Activated CD4-positive, alpha-beta T cell treated with anti-CD3 and anti-CD28 coated beads for 4 hours (primary cell): ENCODE measurements around the gene POLR2J.
A peak's percentile ranks its signal among the peaks of the same experiment; 100 is the strongest.
"Not testable (repeated sequence)": the region's sequence is repeated elsewhere in the genome, so short reads cannot be mapped to it uniquely, and the experiment has no call there.

Source experiments
- DNase-seq, 2 donors: peaks; one replicate each; pipeline ENCODE4 v3.0.0-alpha.2; 2020

The POLR2J gene

DNA sequence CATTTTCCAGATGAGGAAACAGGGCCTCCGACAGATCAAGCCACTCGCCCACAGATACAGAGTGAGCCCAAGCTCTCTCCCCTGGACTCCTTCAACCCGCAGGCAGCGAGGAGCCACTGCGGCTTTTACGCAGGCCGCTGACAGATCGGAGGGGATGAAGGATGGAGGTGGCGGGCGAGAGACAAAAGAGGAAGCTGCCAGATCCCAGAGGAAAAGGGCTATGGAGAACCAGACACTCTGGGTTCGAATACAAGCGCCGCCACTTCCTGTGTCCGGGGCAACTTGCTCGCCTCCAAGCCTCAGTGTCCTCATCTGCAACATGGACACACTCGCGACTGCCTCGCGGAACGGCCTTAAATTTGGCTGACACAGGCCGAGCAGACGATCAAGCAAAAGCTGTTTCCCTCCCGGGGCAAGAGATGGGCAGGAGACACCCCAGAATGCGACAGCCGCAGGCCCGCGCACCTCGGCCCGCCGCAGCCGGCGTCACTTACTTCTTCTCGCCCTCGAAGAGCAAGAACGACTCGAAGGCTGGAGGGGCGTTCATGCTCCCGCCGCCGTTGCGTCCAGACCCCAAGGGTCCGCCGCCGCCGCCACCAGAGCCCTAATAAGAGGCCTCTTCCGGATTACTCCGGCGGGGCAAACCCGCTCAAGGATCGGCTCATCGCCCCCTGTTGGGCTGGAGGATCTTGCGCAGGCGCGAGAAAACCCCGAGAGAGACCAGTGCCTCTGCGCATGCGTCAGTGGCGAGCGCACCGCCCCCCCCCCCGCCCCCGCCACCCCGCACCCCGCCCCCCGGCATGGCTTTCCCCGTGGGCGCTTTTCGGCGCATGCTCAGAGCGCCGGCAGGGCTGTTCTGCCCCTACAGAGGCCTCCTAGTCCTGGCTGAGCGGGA is at the start of gene POLR2J:
TSS of gene POLR2J (minus strand) at position 609 of the 895 bp plus-strand sequence. CDS start at position 547, 62 bp downstream.
- peak; percentile 81 to 99 for DNase-seq

DNA sequence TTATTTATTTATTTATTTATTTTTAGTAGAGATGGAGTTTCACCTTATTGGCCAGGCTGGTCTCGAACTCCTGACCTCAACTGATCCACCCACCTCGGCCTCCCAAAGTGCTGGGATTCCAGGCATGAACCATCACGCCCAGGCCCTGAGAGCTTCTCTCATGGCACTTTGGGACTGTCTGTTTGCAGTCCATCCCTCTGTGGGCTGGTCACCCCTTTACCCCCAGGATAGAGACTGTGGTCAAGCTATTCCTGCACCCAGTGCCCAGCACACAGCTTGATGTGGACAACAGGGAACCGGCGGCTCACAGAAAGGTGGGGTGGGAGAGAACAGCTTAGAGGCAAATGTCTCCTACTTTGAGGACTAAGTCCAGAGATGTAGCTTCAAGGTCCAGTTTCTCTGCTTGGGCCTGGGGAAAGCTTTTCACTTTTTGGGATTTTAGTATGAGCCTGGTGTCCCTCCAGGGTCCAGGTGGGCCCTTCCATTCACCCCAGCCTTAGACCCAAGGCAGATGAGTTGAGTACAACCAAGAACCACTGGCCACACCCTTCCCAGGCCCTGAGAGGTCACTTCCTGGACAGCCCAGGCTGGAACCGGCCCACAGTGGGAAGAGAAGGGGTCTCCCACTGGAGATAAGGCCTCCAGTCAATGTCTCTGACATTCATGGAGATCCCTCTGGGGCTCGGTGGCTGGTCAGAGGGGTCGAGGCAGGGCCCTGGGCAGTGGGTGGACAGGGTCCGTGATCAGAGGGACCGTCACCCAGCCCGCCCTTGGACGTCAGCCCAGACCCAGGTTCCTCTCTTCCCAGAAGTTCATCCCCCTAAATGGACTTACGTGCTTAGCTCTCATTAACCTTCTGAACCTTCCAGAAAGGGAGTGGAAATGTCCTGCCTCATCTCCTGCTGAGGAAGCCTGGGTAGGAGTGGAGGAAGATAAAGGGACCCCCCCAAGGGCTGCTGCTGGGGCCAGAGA is 49.4 kb upstream of the POLR2J start:
- not testable (repeated sequence) for DNase-seq

DNA sequence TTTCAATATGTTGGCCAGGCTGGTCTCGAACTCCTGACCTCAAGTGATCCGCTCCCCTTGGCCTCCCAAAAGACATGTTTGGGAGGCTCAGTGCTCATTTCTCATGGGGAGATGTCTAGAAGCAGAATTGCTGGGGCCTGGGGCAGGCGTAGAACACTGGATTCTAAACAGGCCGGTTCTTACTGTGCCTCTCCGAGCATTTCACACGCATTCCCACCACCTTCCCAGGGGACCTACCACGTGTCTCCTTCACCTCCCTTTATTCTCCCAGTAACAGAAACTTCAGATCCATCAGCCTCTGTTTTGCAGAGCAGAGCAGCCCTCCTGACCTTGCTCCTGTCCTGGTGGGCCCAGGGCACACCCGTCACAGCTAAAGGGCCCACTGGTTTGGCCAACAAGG is 48.5 kb upstream of the POLR2J start:
- DNase-seq, result not testable (repeated sequence)

DNA sequence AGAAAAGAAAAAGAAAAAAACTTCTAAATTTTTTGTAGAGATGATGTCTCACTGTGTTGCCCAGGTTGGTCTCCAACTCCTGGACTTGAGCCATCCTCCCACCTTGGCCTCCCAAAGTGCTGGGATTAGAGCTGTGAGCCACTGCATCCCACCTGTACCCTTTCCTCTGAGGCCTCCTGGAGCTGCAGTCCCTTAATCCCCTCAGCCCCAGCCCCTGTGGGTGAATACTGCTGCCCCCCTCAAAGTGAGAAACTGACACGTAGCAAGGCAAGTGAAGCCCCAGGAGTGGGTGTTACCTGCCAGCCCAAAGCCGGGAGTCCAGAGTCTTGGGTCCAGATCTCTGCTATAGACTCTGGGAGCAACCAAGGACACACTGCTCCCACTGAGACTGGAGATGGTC is 46.1 kb upstream of the POLR2J start:
- DNase-seq, result not testable (repeated sequence)

DNA sequence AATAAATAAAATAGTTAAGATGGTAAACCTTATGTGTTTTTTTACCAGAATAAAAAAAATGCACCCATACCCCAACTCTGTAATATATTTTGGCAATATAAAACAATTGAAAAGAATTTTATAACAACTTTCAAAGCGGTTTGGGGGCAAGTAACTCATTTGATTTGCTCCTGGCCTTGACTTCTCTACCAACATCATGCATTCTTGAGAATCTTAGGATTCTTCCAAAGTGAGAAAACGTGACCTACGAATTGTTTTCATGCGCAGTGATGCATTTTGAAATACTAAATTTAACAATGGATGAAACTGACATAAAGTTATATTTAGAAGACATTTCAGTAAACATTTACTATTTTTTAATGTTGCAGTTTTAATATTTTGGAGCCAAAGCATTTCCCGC is 42.1 kb upstream of the POLR2J start:
- DNase-seq, result not testable (repeated sequence)

DNA sequence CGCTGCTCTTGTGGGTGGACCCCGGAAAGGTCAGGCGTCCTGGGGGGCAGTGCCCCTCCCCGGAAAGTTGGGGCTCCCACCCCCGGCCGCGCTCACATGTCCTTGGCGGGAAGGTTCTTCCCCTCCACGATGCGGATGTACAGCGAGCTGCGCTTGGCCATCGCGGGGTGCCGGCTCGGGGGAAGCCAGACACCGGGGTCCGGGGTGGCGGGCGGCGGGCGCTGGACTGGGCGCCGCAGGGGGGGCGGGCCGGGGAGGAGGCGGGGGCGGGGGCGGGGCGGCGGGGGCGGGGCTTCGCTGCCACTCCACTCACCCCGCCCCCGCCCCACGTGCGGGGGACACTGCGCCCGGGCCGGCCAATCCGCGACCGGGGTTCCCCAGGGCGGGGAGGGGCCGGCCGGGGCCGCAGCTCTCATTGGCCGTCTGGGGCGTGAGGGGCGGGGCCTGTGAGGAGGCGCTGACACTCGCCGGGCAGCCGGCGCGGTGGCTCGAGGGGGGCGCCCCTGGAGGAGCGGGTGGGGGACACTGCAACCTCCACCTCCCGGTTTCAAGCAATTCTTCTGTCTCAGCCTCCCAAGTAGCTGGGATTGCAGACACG is 38.9 kb upstream of the POLR2J start, which contains the start of gene RASA4B:
TSS of gene RASA4B (minus strand) at position 228 of the 598 bp plus-strand sequence. CDS start at position 161, 67 bp downstream.
- not testable (repeated sequence) for DNase-seq

DNA sequence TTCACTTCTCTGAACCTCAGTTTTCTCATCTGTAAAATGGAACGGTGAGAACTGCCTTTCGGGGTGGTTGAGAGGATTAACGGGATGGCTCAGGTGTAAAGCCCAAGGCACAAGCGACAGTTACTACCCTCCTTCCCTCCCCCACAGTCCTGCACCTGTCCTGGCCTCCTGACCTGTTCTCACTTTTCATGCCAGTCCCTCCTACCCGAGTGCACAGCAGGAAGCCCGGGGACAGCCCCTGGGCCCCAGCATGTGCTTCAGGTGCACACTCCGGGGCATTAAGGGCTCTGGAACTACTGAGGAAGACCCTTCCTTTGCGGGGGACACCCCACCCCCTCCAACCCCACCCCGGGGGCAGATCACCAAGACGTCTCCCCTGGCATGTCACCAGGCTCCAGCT is 38.2 kb upstream of the POLR2J start:
- not testable (repeated sequence) for DNase-seq

DNA sequence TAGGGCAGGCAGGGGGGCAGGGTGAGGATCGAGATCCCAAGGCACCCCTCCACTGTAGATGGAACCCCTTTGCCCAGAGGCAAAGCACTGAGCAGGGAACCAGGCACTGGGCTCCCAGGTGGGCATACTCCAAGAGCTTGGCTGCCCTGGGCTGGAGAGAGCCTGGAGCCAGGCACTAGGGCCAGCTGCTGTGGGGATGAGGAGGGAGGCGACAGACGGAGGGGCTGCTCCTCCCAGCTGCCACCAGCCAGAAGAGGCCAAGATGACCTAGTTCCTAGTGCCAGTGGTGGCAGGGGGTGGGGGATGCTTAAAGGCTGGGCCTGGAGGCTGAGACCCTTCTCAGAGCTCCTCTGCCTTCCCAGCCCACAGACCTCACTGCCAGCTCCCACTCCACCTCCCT is 37.2 kb upstream of the POLR2J start:
- DNase-seq, result not testable (repeated sequence)

DNA sequence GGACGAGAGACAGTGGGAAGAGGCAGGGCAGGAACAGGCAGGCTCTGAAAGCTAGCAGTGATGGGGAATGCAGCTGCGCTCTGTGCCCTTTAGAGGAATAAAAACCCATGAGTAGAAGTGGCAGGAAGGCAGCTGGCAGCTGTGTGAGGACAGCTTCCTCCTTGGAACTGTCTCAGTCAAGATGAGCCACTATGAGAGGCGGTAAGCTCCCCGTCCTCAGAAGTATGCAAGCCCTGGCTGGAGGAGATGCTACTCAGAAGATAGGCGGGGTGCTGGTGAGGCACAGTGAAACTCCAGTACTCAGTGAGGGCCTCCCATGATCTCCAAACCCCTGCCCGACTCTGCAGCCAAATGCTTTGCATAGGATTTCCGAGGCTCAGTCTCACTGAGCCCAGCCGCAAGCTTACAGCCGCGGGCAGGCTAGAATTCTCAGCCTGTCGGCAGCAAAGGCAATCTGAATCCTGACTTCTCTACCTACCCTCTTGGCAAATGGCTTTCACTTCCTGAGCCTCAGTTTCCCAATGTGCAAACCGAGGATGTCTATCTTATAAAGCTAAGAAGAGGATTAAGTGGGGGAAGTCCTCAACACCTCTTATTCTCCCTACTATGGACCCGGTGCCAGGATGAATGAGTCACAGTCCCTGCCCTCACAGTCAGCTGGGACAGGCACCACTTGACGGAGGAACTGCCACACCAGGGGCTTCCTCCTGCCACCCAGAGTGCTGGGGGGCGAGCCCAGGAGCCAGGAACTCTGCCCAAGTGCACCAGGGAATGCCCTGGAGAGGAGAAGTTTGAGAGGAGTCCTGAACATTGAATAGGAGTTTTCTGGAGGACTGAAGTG is 36.4 kb upstream of the POLR2J start:
- DNase-seq, result not testable (repeated sequence)

DNA sequence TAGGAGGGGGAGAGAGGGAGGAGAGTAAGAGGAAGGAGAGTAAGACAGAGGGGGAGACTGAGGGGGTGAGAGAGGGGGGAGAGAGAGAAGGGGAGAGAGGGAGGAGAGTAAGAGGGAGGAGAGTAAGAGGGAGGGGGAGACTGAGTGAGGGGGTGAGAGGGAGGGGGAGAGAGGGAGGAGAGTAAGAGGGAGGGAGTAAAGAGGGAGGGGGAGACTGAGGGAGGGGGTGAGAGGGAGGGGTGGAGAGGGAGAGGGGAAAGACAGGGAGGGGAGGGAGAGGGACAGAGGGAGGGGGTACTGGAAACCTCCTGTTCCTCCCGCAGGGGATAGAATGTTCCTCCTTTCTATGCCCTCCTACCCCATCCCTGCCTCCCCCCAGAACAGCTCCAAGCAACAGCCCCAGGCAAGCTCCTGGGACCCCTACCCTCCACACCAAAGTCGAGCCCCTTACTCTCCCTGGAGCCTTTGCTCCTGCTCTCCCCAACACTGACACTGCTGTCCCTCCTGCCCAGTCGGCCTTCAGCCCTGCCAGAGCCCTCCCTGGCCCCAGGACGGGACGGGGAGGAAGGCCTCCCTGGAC is 34.0 kb upstream of the POLR2J start:
- not testable (repeated sequence) for DNase-seq

DNA sequence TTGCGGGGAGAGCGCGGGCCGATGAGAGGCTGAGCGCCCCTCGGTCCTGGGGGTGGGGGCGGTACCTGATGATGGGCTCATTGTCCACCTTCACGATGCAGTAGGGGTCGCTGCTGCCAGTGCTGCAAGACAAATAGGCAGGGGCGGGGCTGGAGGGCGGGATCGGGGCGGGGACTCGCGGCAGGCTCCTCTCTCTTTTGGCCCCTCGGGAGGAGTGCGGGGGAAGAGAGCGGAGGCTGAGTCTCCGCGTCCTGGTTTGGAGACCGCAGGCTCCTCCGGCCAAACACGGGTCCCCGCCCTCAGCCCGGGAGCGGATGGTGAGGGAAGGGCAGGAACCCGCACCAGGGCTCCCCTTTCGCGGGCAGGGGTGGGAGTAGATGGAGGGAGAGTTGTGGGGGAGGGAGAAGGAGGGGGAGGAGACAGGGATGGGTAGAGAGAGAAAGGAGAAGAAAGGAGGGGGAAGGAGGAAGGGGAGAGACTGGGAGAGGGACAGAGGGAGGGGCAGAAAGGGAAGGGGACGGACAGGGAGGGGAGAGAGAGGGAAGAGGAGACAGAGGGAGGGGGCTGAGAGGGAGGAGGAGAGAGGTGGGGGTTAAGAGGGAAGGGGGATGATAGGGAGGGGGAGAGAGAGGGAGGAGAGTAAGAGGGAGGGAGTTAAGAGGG is 33.3 kb upstream of the POLR2J start:
- not testable (repeated sequence) for DNase-seq

DNA sequence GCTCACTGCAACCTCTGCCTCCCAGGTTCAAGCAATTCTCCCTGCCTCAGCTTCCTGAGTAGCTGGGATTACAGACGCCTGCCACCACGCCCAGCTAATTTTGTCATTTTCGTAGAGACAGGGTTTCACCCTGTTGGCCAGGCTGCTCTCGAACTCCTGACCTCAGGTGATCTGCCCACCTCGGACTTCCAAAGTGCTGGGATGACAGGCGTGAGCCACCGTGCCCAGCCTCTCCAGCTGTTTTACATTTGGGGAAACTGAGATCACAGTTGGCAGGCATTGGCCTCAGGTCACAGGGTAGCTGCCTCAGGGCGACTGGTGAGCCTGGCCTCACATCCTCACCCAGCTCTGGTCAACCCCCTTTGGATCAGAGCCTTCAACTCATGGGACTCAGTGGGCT is 31.9 kb upstream of the POLR2J start:
- not testable (repeated sequence) for DNase-seq

DNA sequence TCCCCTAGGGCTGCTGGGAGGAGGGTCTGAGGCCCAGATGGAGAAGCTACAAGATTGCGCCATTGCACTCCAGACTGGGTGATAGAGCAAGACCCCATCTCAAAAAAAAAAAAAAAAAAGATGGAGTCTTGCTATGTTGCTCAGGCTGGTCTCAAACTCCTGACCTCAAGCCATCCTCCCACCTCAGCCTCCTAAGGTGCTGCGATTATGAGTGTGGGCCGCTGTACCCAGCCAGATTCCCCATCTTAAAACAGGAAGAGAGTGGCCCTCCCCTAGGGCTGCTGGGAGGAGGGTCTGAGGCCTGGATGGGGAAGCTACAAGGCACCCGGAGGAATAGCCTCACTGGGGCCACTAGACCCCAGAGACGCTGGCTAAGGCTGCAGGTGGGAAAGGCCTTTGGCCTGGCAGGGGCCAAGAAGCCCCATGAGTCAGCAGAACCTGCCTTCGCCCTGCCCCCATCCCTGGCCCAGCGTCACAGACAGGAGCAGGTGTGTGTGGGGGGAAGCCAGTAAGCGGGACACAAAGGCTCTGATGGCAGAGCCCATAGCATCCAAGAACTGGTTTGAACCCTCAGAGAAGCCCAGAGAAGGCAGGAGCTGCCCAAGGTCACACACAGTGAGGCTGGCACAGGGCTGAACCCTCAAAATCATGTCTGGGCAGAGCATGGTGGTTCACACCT is 28.8 kb upstream of the POLR2J start:
- DNase-seq, result not testable (repeated sequence)

DNA sequence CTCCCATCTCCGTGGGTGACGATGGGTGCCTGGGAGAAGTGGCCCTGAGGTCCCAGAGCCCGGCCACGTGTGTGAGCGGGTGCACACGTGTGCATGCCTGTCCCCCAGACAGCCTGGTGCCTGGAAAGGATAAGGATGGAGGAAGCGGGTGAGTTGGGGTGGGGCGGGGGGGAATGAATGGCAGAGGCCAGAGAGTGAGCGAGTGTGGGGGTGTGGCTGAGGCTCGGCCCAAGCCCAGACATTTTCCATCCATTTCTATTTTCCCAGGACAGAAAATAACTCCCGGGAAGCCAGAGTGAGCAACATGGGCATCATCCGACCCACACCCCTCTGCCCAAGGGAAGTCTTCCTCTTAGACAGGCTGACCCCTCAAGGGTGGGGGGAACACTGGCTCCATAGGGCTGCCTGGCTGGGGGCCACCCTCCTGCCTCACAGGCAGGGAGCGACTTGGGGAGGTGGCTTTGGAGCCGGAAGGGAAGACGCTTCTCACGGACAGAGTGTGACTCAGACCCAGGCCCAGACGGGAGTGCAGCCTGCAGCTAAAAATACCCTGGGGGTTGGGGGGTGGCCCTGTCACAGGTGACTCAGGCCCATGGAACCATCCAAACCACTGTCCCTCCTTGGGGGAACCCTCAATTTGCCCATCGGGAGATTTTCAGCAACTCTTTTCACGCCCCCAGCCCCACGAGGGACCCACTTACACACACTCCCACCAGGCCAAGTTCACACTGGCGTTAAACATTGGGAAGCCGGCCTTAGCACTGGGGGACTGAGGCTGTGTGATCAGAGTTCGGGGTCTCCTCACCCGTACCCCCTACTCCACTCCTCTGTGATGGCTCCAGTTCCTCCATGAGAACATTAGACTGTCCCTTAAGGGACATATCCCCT is 26.8 kb upstream of the POLR2J start:
- DNase-seq, result not testable (repeated sequence)

DNA sequence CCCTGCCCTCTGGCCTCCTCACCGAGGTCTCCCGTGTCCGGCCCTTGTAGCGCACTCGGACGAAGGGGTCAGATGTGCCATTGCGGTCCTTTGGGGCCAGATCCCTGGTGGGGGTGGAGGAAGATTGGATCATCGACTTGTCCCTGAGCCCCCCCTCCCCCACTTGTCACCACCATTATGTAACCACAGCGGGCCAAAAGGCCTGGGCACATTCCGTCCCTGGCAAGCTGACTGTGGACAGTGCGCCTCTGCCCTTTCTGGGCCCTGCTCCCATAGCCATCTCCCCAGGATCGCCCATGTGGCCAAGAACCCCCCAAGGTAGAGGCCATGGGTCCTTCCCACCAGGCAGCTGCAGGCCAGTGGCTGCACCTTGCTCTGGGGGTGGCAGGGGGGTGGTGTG is 24.4 kb upstream of the POLR2J start:
- not testable (repeated sequence) for DNase-seq

DNA sequence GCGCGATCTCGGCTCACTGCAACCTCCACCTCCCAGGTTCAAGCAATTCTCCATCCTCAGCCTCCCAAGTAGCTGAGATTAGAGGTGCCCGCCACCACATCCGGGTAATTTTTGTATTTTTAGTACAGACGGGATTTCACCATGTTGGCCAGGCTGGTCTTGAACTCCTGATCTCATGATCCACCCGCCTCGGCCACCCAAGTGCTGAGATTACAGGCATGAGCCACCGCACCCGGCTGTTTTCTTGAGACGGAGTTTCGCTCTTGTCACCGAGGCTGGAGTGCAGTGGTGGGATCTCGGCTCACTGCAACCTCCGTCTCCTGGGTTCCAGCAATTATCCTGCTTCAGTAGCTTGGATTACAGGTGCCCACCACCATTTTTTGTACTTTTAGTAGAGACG is 19.6 kb upstream of the POLR2J start:
- DNase-seq, result not testable (repeated sequence)

DNA sequence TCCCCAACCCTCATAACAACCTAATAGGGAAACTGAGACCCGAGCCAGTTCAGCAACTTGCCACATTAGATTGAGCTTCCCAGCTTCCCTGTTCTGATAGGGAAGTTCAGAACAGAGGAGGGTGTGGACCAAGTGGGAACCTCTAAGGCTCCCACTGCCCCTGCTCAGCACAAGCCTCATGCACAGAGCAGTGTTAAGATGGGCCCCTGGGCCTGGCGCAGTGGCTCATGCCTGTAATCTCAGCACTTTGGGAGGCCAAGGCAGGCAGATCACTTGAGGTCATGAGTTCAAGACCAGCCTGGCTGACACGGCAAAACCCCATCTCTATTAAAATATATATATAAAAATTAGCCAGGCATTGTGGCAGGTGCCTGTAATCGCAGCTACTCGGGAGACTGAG is 18.6 kb upstream of the POLR2J start:
- not testable (repeated sequence) for DNase-seq

DNA sequence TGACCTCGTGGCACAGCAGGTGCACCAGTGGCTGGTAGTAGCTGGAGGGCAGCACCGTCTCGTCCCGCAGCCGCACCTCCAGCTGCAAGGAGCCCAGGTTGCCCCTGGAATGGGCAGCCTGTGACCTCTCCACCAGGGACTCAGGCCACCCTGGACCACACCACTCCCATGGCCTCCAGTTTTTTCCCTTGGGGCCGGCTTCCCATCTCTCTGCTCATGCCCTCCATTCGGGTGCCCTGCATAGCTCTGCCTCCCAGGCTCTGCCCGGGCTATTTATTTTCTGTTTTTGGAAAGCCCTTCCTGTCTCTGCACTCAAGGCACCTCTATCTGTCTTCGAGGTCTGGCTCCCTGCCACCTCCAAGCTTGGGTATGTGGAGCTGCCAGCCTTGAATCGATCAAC is 18.1 kb upstream of the POLR2J start:
- DNase-seq, result not testable (repeated sequence)
